Stimulated activated CD8-positive, alpha-beta memory T cell treated with anti-CD3 and anti-CD28 coated beads, Interleukin-12 subunit alpha, Interleukin-12 subunit beta, amount 100 ng/mL, for 24 hours (primary cell): ENCODE results near the gene TNK1.
"Not testable (repeated sequence)": the region's sequence is repeated elsewhere in the genome, so short reads cannot be mapped to it uniquely, and the experiment has no call there.

ENCODE experiments used
- DNase-seq: peaks from one replicate; pipeline ENCODE4 v3.0.0-alpha.2; 2020; ENCODE audit errors: extremely low read depth

The TNK1 gene

DNA sequence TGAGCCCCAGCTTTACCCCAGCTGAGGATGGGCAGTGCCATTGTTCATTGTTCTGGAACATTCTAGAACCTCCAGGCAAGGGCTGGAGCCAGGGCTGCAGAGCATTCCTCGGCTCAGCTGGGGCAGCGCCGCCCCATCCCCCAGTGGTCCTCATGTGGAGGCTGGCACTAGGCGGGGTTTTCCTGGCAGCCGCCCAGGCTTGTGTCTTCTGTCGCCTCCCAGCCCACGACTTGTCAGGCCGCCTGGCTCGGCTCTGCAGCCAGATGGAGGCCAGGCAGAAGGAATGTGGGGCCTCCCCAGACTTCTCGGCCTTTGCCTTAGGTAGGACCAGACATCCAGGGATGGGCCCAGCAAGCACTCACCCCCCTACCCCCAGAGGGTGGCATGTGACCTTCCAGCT lies 25.8 kb upstream of the TNK1 start, which contains the start of gene TMEM95:
TMEM95 (plus strand) TSS at position 104 of the 400 bp plus-strand sequence; CDS start at position 153, 49 bp downstream.
- no peak for DNase-seq

GRCh38 chr17:7355573-7355972 lies 25.3 kb upstream of the TNK1 start:
- DNase-seq: no peak

GRCh38 chr17:7356072-7356549 lies 24.8 kb upstream of the TNK1 start:
- peak; percentile 53 for DNase-seq

GRCh38 chr17:7356756-7357155 lies 24.1 kb upstream of the TNK1 start:
- DNase-seq: no peak

GRCh38 chr17:7357381-7357780 lies 23.5 kb upstream of the TNK1 start:
- DNase-seq: no peak

- DNase-seq: no peak
These were observed 19.0 kb upstream of the TNK1 start for GRCh38 chr17:7361906-7362305.

DNA sequence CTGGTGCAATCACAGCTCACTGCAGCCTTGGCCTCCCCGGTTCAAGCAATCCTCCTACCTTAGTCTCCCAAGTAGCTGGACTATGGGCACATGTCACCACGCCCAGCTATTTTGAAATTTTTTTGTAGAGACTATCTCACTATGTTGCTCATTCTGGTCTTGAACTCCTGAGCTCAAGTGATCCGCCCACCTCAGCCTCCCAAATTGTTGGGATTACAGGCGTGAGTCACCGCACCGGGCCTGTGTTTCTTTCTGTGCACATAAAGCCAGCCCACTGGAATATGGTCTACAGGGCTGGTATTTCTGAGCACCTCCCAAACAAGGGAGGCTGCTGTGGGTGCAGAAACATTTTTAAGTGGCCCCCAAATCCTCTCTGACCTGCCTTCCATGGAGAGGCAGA lies 17.6 kb upstream of the TNK1 start:
- DNase-seq: no peak

- DNase-seq: not testable (repeated sequence)
These were observed 14.9 kb upstream of the TNK1 start for GRCh38 chr17:7365963-7366362.

- no peak for DNase-seq
These were observed 13.8 kb upstream of the TNK1 start for GRCh38 chr17:7367083-7367482.

DNA sequence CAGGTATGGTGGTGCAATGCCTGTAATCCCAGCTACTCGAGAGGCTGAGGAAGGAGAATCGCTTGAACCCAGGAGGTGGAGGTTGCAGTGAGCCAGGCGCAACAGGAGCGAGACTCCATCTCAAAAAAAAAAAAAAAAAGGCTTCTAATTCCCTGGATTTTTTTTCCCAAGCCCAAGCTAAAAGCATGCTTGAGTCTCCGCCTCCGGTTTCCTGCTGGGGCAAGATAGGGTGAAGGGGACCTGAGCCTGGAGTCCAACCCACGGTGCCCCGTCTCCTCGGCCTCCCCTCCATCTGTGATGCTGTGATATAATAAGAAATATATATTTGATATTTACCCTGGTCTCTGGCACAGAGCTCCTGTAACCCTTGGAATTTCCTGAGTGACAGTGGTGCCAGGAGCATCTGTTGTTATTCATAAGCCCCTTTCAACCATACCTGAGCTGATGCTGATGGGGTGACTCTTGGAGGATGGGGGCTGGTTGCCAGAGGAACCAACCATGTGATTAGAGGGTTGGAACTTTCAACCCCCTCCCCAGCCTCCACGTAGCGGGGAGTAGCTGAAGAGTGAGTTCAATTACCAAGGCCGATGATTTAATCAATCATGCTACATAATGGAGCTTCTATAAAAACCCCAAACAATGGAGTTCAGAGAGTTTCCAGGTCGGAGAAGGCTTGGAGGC lies 12.8 kb upstream of the TNK1 start:
- no peak for DNase-seq

DNA sequence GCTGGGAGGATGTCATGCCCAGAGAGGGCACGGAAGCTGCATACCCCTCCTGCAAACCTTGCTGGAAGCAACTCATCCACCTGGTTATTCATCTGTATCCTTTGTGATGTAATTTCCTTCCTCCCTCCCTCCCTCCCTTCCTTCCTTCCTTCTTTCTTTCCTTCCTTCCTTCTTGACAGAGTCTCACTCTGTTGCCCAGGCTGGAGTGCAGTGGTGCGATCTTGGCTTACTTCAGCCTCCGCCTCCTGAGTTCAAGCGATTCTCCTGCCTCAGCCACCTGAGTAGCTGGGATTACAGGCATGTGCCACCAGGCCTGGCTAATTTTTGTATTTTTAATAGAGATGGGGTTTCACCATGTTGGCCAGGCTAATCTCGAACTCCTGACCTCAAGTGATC lies 12.3 kb upstream of the TNK1 start:
- not testable (repeated sequence) for DNase-seq

GRCh38 chr17:7369825-7370224 lies 11.1 kb upstream of the TNK1 start:
- DNase-seq: no peak

DNA sequence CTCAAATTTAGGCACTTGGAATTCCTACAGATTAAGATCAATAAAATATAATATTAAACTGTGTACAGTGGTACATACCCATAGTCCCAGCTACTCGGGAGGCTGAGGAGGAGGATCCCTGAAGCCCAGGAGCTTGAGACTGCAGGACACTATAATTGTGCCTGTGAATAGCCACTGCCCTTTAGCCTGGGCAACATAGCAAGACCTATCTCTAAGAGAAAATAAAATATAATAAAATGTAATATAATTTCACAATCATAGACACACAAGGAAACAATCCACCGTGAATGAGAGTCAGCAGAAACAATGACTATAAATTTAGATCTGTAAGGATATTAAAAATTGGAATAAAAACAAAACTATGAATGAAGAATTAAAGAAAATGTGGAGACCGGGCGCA lies 10.0 kb upstream of the TNK1 start:
- no peak for DNase-seq

DNA sequence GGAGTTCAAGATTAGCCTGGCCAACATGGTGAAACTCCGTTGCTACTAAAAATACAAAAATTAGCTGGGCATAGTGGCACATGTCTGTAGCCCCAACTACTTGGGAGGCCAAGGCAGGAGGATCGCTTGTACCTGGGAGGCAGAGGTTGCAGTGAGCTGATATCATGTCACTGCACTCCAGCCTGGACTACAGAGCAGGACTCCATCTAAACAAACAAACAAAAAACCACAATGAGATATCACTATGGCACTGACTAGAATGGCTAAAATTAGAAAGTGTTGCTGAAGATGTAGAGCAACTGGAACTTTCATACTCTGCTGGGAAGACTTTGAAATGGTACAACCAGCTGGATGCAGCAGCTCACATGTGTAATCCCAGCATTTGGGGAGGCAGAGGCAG lies 6.5 kb upstream of the TNK1 start:
- no peak for DNase-seq

GRCh38 chr17:7379134-7379533 lies 1.8 kb upstream of the TNK1 start:
- DNase-seq: no peak

- DNase-seq: no peak
These were observed 568 bp upstream of the TNK1 start for GRCh38 chr17:7380321-7380720.

- no peak for DNase-seq
These were observed 2.0 kb downstream of the TNK1 start for GRCh38 chr17:7382901-7383300.

GRCh38 chr17:7383371-7383741 lies 2.5 kb downstream of the TNK1 start:
- no peak for DNase-seq

DNA sequence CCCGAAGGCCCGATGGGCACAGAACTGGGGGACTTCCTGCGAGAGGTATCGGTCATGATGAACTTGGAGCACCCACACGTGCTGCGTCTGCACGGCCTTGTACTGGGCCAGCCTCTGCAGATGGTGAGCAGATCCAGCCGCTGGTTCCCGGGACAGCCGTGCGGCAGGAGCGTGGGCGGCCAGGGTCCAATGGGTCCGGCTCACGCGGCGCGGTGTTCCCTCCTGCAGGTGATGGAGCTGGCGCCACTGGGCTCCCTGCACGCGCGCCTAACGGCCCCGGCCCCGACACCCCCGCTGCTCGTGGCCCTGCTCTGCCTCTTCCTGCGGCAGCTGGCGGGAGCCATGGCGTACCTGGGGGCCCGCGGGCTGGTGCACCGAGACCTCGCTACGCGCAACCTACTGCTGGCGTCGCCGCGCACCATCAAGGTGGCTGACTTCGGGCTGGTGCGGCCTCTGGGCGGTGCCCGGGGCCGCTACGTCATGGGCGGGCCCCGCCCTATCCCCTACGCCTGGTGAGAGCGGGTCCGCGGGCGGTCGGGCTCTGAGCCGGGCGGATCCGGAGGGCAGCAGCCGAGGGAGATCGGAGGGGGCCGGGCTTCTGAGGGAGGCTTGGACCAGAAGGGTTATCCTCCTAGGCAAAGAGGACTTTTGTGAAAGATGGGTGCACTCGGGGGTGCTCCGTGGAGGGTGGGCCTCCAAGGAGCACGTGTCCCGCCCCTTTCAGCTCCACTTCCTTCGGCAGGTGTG lies 3.0 kb downstream of the TNK1 start:
- DNase-seq: peak; percentile 42

GRCh38 chr17:7384489-7385081 lies 3.7 kb downstream of the TNK1 start:
- no peak for DNase-seq

DNA sequence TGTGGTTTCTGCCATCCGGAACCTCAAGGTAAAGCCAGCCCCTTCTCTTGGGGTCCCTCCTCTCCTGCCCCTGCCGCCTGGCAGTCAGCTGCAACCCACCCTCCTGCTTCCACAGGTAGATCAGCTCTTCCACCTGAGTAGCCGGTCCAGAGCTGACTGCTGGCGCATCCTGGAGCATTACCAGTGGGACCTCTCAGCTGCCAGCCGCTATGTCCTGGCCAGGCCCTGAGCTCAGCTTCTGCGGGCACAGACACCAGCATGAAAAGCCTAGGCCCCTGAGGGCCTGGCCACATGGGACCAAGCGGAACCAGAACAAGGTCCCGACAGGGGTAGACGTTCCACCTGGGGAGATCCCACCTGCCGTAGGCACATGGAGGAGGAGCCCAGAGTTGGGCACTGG lies 8.0 kb downstream of the TNK1 start:
- no peak for DNase-seq

GRCh38 chr17:7389924-7390910 lies 9.3 kb downstream of the TNK1 start:
- no peak for DNase-seq
